Measurements from ENCODE around the gene CHMP5.
A peak's percentile ranks its signal among the peaks of the same experiment; 100 is the strongest.
"Not testable (repeated sequence)": the region's sequence is repeated elsewhere in the genome, so short reads cannot be mapped to it uniquely, and the experiment has no call there.

Gene CHMP5

GRCh38 chr9:33285502-33285901 is 20.7 kb downstream of the CHMP5 start:
- no peak for DNase-seq

- peak in 5 of 6 experiments; percentile 17 to 76 (median 42) for DNase-seq
Measured at GRCh38 chr9:33287087-33287490, 22.2 kb downstream of the CHMP5 start.

- DNase-seq: no peak
Measured at GRCh38 chr9:33288235-33288634, 23.4 kb downstream of the CHMP5 start.

GRCh38 chr9:33288828-33289483 is 24.1 kb downstream of the CHMP5 start:
- DNase-seq: no peak

- DNase-seq: peak in 3 of 6 experiments; percentile 31 to 59 (median 37)
Measured at GRCh38 chr9:33289496-33289895, 24.6 kb downstream of the CHMP5 start.

GRCh38 chr9:33289936-33290246 is 25.0 kb downstream of the CHMP5 start:
- DNase-seq: no peak

GRCh38 chr9:33290247-33291030 is 25.6 kb downstream of the CHMP5 start, which contains the start of gene NFX1:
NFX1 (plus strand) TSS chr9:33290516; CDS start chr9:33290573, 57 bp downstream.
- DNase-seq: peak; percentile 98 to 99 (median 98)

GRCh38 chr9:33291031-33291397 is 26.2 kb downstream of the CHMP5 start:
- no peak for DNase-seq

- no peak for DNase-seq
Measured at GRCh38 chr9:33291901-33292300, 27.1 kb downstream of the CHMP5 start.

GRCh38 chr9:33293782-33294181 is 28.9 kb downstream of the CHMP5 start:
- DNase-seq: no peak

- DNase-seq: no peak
Measured at GRCh38 chr9:33294670-33295432, 30.0 kb downstream of the CHMP5 start.

GRCh38 chr9:33295571-33295970 is 30.7 kb downstream of the CHMP5 start:
- no peak for DNase-seq

- DNase-seq: no peak
Measured at GRCh38 chr9:33297432-33297831, 32.6 kb downstream of the CHMP5 start.

GRCh38 chr9:33300546-33300945 is 35.7 kb downstream of the CHMP5 start:
- no peak for DNase-seq

GRCh38 chr9:33304362-33304761 is 39.5 kb downstream of the CHMP5 start:
- DNase-seq: no peak

GRCh38 chr9:33306037-33306436 is 41.2 kb downstream of the CHMP5 start:
- DNase-seq: no peak

GRCh38 chr9:33307067-33307466 is 42.2 kb downstream of the CHMP5 start:
- DNase-seq: no peak

- DNase-seq: no peak
Measured at GRCh38 chr9:33309903-33310302, 45.1 kb downstream of the CHMP5 start.

- DNase-seq: no peak
Measured at GRCh38 chr9:33310748-33311147, 45.9 kb downstream of the CHMP5 start.

GRCh38 chr9:33311953-33312352 is 47.1 kb downstream of the CHMP5 start:
- DNase-seq: no peak

- DNase-seq: no peak
Measured at GRCh38 chr9:33315371-33315770, 50.5 kb downstream of the CHMP5 start.

- DNase-seq: not testable (repeated sequence)
Measured at GRCh38 chr9:33317136-33317535, 52.3 kb downstream of the CHMP5 start.

GRCh38 chr9:33318225-33318624 is 53.4 kb downstream of the CHMP5 start:
- DNase-seq: no peak

- no peak for DNase-seq
Measured at GRCh38 chr9:33318781-33319180, 53.9 kb downstream of the CHMP5 start.
